WTC11 (cell line): ENCODE measurements around the gene CD9. TPM values are rescaled to one million over a fixed set of nuclear protein-coding genes. Genes with fewer than 3 reads are reported as not detected.

Experiments used
- ATAC-seq: fragments of 200-7000 bp; cut with Tn5 transposase; 2 replicates; pipeline ENCODE4 v1.10.0; 2021; ENCODE audit warnings: mild to moderate bottlenecking, moderate library complexity
- CTCF ChIA-PET: fragments of 300-600 bp; sonication (Branson Sonifier 250); formaldehyde crosslinking; loops from one replicate; lab custom pipeline; 2021; ENCODE audit warnings: antibody characterized with exemption; lab: Charles Lee
- POLR2A ChIA-PET: fragments of 350-600 bp; sonication (Branson Sonifier 250); formaldehyde crosslinking; loops from one replicate; lab custom pipeline; 2021; ENCODE audit warnings: antibody characterized with exemption; lab: Charles Lee
- DNase-seq: peaks from one replicate; pipeline ENCODE4 v3.0.0; 2021; ENCODE audit warnings: low spot score
- H3K27ac Mint-ChIP-seq: 2 replicates; pipeline ENCODE4 v1.8.0; 2021; ENCODE audit warnings: mixed read lengths
- H3K27me3 Mint-ChIP-seq: 2 replicates; pipeline ENCODE4 v1.8.0; 2021; ENCODE audit warnings: low read depth, mild to moderate bottlenecking, moderate library complexity, mixed read lengths
- H3K36me3 Mint-ChIP-seq: 2 replicates; pipeline ENCODE4 v1.8.0; 2021; ENCODE audit warnings: mixed read lengths
- H3K4me1 Mint-ChIP-seq: 2 replicates; pipeline ENCODE4 v1.8.0; 2022; ENCODE audit warnings: mixed read lengths
- H3K4me3 Mint-ChIP-seq: 2 replicates; pipeline ENCODE4 v1.8.0; 2021; ENCODE audit warnings: mild to moderate bottlenecking, moderate library complexity, mixed read lengths
- H3K9me3 Mint-ChIP-seq: 2 replicates; pipeline ENCODE4 v1.8.0; 2021; ENCODE audit warnings: mixed read lengths
- ESRRA ChIP-seq: sonication (generic); formaldehyde crosslinking; IDR thresholded peaks from 2 replicates; pipeline ENCODE4 v1.8.1; 2022; ENCODE audit warnings: mild to moderate bottlenecking, missing genetic modification reagents, borderline replicate concordance
- GABPB1 ChIP-seq: sonication (generic); formaldehyde crosslinking; IDR thresholded peaks from 2 replicates; pipeline ENCODE4 v1.8.1; 2023; ENCODE audit warnings: mild to moderate bottlenecking, missing genetic modification reagents
- GRHL2 ChIP-seq: fragments of 250-450 bp; sonication (Bioruptor Pico); IDR thresholded peaks from 2 replicates; pipeline ENCODE4 v1.8.0; 2022; ENCODE audit warnings: mild to moderate bottlenecking, moderate library complexity; ENCODE audit not compliant: insufficient replicate concordance, severe bottlenecking
- NR2C2 ChIP-seq: sonication (generic); formaldehyde crosslinking; IDR thresholded peaks from 2 replicates; pipeline ENCODE4 v1.8.0; 2022; ENCODE audit warnings: mild to moderate bottlenecking, missing genetic modification reagents
- NR3C1 ChIP-seq: sonication (generic); formaldehyde crosslinking; conservative IDR thresholded peaks from 2 replicates; pipeline ENCODE4 v1.8.1; 2023; ENCODE audit warnings: low read depth, mild to moderate bottlenecking, missing genetic modification reagents
- SMAD3 ChIP-seq: sonication (generic); formaldehyde crosslinking; IDR thresholded peaks from 2 replicates; pipeline ENCODE4 v1.8.0; 2022; ENCODE audit warnings: missing genetic modification reagents, mild to moderate bottlenecking, borderline replicate concordance
- ZNF138 ChIP-seq: sonication (generic); formaldehyde crosslinking; conservative IDR thresholded peaks from 2 replicates; pipeline ENCODE4 v1.8.1; 2022; ENCODE audit warnings: mild to moderate bottlenecking, moderate library complexity, missing genetic modification reagents
- ZNF219 ChIP-seq: sonication (generic); formaldehyde crosslinking; IDR thresholded peaks from 2 replicates; pipeline ENCODE4 v1.8.0; 2023; ENCODE audit warnings: missing genetic modification reagents, mild to moderate bottlenecking, borderline replicate concordance
- total RNA-seq: library from RNA; stranded (reverse); gene quantifications from 3 replicates; pipeline ENCODE4 v1.2.3, GENCODE V29; 2021
- TF ChIP-seq, protein P1 (sequence below): sonication (generic); formaldehyde crosslinking; conservative IDR thresholded peaks from 2 replicates; pipeline ENCODE4 v1.8.1; 2023; ENCODE audit warnings: mild to moderate bottlenecking, low read depth, missing genetic modification reagents, moderate library complexity
- TF ChIP-seq, protein P2 (sequence below): sonication (generic); formaldehyde crosslinking; IDR thresholded peaks from 2 replicates; pipeline ENCODE4 v1.8.1; 2022; ENCODE audit warnings: missing genetic modification reagents, borderline replicate concordance
- TF ChIP-seq, protein P3 (sequence below): sonication (generic); formaldehyde crosslinking; IDR thresholded peaks from 2 replicates; pipeline ENCODE4 v1.8.0; 2022; ENCODE audit warnings: mild to moderate bottlenecking, missing genetic modification reagents
- TF ChIP-seq, protein P4 (sequence below): sonication (generic); formaldehyde crosslinking; IDR thresholded peaks from 2 replicates; pipeline ENCODE4 v1.8.0; 2023; ENCODE audit warnings: mild to moderate bottlenecking, missing genetic modification reagents

Gene CD9
- total RNA-seq, 1 experiment from 2014 or later: 260 TPM

DNA sequence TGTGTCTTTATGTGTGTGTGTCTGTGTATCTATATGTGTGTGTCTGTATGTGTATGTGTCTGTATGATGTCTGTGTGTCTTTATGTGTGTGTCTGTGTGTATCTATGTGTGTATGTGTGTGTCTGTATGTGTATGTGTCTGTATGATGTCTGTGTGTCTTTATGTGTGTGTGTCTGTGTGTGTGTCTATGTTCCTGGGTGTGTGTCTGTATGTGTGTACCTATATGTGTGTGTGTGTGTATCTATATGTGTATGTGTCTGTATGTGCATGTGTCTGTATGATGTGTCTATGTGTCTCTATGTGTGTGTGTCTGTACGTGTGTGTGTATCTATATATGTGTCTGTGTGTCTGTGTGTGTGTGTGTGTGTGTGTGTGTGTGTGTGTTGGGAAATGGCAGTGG lies 19.0 kb upstream of the CD9 start (continued):
- TF ChIP-seq, protein P1, sequence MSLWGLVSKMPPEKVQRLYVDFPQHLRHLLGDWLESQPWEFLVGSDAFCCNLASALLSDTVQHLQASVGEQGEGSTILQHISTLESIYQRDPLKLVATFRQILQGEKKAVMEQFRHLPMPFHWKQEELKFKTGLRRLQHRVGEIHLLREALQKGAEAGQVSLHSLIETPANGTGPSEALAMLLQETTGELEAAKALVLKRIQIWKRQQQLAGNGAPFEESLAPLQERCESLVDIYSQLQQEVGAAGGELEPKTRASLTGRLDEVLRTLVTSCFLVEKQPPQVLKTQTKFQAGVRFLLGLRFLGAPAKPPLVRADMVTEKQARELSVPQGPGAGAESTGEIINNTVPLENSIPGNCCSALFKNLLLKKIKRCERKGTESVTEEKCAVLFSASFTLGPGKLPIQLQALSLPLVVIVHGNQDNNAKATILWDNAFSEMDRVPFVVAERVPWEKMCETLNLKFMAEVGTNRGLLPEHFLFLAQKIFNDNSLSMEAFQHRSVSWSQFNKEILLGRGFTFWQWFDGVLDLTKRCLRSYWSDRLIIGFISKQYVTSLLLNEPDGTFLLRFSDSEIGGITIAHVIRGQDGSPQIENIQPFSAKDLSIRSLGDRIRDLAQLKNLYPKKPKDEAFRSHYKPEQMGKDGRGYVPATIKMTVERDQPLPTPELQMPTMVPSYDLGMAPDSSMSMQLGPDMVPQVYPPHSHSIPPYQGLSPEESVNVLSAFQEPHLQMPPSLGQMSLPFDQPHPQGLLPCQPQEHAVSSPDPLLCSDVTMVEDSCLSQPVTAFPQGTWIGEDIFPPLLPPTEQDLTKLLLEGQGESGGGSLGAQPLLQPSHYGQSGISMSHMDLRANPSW (CRISPR knock-in tag): no peak
- TF ChIP-seq ESRRA (CRISPR knock-in tag) (no peak), ZNF138 (no peak), GRHL2 (CRISPR knock-in tag) (no peak), SMAD3 (CRISPR knock-in tag) (no peak)
- TF ChIP-seq, protein P2, sequence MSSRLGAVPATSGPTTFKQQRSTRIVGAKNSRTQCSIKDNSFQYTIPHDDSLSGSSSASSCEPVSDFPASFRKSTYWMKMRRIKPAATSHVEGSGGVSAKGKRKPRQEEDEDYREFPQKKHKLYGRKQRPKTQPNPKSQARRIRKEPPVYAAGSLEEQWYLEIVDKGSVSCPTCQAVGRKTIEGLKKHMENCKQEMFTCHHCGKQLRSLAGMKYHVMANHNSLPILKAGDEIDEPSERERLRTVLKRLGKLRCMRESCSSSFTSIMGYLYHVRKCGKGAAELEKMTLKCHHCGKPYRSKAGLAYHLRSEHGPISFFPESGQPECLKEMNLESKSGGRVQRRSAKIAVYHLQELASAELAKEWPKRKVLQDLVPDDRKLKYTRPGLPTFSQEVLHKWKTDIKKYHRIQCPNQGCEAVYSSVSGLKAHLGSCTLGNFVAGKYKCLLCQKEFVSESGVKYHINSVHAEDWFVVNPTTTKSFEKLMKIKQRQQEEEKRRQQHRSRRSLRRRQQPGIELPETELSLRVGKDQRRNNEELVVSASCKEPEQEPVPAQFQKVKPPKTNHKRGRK (CRISPR knock-in tag): no peak
- TF ChIP-seq, protein P3, sequence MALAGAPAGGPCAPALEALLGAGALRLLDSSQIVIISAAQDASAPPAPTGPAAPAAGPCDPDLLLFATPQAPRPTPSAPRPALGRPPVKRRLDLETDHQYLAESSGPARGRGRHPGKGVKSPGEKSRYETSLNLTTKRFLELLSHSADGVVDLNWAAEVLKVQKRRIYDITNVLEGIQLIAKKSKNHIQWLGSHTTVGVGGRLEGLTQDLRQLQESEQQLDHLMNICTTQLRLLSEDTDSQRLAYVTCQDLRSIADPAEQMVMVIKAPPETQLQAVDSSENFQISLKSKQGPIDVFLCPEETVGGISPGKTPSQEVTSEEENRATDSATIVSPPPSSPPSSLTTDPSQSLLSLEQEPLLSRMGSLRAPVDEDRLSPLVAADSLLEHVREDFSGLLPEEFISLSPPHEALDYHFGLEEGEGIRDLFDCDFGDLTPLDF (CRISPR knock-in tag): no peak
- TF ChIP-seq, protein P4, sequence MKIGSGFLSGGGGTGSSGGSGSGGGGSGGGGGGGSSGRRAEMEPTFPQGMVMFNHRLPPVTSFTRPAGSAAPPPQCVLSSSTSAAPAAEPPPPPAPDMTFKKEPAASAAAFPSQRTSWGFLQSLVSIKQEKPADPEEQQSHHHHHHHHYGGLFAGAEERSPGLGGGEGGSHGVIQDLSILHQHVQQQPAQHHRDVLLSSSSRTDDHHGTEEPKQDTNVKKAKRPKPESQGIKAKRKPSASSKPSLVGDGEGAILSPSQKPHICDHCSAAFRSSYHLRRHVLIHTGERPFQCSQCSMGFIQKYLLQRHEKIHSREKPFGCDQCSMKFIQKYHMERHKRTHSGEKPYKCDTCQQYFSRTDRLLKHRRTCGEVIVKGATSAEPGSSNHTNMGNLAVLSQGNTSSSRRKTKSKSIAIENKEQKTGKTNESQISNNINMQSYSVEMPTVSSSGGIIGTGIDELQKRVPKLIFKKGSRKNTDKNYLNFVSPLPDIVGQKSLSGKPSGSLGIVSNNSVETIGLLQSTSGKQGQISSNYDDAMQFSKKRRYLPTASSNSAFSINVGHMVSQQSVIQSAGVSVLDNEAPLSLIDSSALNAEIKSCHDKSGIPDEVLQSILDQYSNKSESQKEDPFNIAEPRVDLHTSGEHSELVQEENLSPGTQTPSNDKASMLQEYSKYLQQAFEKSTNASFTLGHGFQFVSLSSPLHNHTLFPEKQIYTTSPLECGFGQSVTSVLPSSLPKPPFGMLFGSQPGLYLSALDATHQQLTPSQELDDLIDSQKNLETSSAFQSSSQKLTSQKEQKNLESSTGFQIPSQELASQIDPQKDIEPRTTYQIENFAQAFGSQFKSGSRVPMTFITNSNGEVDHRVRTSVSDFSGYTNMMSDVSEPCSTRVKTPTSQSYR (CRISPR knock-in tag): no peak

DNA sequence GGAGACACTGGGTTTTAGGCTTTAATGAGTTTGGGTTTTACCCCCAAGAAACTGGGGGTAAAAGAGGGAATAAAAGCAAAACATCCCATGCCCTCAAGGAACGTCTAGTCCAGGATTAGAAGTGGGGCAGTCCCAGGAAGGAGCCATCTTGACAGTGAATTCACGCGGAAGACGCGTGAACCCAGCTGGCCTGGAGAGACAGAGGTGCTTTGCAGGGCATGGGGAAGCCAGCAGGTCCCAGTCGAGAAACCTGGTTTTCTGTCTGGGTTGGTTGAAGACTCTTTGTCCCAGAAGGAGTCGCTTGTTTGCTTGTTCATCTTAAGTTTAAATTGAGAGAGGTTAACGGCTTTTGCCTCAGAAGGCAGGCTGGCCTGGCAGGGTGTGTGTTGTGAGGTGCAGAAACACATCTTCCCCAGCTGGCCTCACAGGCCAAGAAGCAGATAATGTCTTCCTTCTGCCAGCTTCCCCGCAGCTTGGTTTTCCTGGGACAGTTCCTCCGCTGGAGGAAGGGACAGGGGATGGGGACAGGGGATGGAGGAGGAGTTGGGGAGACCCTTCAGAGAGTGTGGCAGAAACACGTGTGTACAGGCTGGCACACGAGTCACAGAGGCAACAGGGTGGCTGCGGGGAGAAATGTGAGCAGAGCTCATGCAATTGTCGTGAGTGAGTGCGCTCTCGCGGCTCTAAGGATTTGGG lies 18.5 kb upstream of the CD9 start:
- ATAC-seq: no peak

DNA sequence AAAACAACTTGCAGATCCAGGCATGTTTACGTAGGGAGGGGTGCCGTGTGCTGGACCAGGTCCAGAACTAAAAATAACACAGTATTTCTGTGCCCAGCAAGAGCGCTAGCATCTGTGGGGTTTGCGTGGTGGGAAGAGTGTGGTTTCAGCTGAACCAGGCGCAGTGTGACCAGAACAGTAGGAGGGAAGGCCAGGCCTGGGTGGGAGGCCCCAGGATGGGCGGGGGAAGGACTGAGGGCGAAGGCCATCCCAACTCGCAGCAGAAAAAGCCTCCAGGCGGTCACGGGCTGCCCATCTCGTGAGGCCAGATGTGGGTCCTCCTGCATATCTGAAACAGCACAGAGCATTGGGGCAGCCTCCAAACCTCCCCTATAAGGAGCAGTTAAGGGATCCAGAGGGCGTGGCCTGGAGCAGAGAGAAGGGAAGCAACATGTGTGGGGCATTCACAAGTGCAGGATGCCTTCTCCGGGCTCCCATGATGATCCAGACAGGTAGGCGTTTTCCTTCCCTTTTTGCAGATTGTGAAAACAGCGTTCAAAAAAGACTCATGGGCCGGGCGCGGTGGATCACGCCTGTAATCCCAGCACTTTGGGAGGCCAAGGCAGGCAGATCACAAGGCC lies 17.8 kb upstream of the CD9 start:
- no peak for DNase-seq

More for the DNA sequence above, 18.5 kb upstream of the CD9 start:
- Mint-ChIP-seq H3K9me3 (peaks cover 7% of the 10 kb centered on the region), H3K36me3 (no peaks in the 10 kb centered on the region), H3K27me3 (no peaks in the 10 kb centered on the region; the same call in 1 of the 2 replicates), H3K27ac (no peak overlapping the region; the same call in 1 of the 2 replicates), H3K4me3 (no peak overlapping the region), H3K4me1 (peaks cover 14% of the 10 kb centered on the region)
- no peak for DNase-seq
- ChIA-PET CTCF (interaction anchor here (0.6 to 1.2 kb wide), 9 partner anchors 11 to 193 kb away, joined by 3 to 8 read pairs (median 3); no protein-coding TSS in a partner anchor), POLR2A (no interaction called here)
- TF ChIP-seq ZNF219 (CRISPR knock-in tag) (no peak), NR2C2 (no peak)

More for the DNA sequence above, 17.8 kb upstream of the CD9 start:
- TF ChIP-seq NR3C1 (CRISPR knock-in tag): no peak
- TF ChIP-seq GABPB1 (CRISPR knock-in tag): 0 out of 2 replicates have a peak, but pooled peaks have one; percentile 1
- H3K9me3 Mint-ChIP-seq: peaks cover 7% of the 10 kb centered on the region
- no peak overlapping the region for H3K4me3 Mint-ChIP-seq
- peak overlapping the region; percentile 2; the same call in 1 of the 2 replicates for H3K27ac Mint-ChIP-seq
- ChIA-PET CTCF (interaction anchor here (0.6 to 1.2 kb wide), 9 partner anchors 11 to 194 kb away, joined by 3 to 8 read pairs (median 3); no protein-coding TSS in a partner anchor), POLR2A (no interaction called here)
- no peaks in the 10 kb centered on the region; the same call in 1 of the 2 replicates for H3K27me3 Mint-ChIP-seq
- no peak; the same call in 1 of the 2 replicates for ATAC-seq
- no peaks in the 10 kb centered on the region for H3K36me3 Mint-ChIP-seq
- H3K4me1 Mint-ChIP-seq: peaks cover 14% of the 10 kb centered on the region
